ENCODE measurements around the gene ACOT7.

GRCh38 chr1:6237093-6237492 lies 156.5 kb downstream of the ACOT7 start:
- TF ChIP-seq, protein P1, sequence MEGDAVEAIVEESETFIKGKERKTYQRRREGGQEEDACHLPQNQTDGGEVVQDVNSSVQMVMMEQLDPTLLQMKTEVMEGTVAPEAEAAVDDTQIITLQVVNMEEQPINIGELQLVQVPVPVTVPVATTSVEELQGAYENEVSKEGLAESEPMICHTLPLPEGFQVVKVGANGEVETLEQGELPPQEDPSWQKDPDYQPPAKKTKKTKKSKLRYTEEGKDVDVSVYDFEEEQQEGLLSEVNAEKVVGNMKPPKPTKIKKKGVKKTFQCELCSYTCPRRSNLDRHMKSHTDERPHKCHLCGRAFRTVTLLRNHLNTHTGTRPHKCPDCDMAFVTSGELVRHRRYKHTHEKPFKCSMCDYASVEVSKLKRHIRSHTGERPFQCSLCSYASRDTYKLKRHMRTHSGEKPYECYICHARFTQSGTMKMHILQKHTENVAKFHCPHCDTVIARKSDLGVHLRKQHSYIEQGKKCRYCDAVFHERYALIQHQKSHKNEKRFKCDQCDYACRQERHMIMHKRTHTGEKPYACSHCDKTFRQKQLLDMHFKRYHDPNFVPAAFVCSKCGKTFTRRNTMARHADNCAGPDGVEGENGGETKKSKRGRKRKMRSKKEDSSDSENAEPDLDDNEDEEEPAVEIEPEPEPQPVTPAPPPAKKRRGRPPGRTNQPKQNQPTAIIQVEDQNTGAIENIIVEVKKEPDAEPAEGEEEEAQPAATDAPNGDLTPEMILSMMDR (IDR thresholded peaks at IDR 0.05), result no peak
- TF ChIP-seq POLR2A (IDR thresholded peaks at IDR 0.05), result no peak

Measured in prostate gland (tissue), 2 donors.